Mesenchymal stem cell (in vitro differentiated cells and primary cell): ENCODE results near the gene ANKRD29.

Experiments used
- DNase-seq: peaks from one replicate; pipeline ENCODE4 v3.0.0-alpha.2; 2013
- H2AFZ ChIP-seq: one replicate; pipeline ENCODE4 v1.6.1; 2013; ENCODE audit warnings: low read depth, mild to moderate bottlenecking, control low read depth, inconsistent platforms, low read length, moderate library complexity
- H2AK5ac ChIP-seq: 2 replicates; pipeline ENCODE4 v1.6.1; 2013; ENCODE audit warnings: low read length, moderate library complexity, mild to moderate bottlenecking, inconsistent platforms; ENCODE audit not compliant: severe bottlenecking
- H2BK120ac ChIP-seq: one replicate; pipeline ENCODE4 v1.6.1; 2013; ENCODE audit warnings: low read depth, mild to moderate bottlenecking, inconsistent platforms, low read length, moderate library complexity
- H2BK12ac ChIP-seq, 2 experiments: one replicate each; pipeline ENCODE4 v1.6.1; 2013; ENCODE audit warnings: inconsistent platforms in 2 of 2, low read length in 2 of 2, mild to moderate bottlenecking in 2 of 2, moderate library complexity in 2 of 2, control low read depth in 1 of 2
- H2BK15ac ChIP-seq: one replicate; pipeline ENCODE4 v1.6.1; 2013; ENCODE audit warnings: mild to moderate bottlenecking, low read depth, inconsistent platforms; ENCODE audit not compliant: poor library complexity, severe bottlenecking
- H2BK5ac ChIP-seq: 2 replicates; pipeline ENCODE4 v1.6.1; 2013; ENCODE audit warnings: low read depth, mild to moderate bottlenecking, low read length, control low read depth, inconsistent platforms; ENCODE audit not compliant: poor library complexity, severe bottlenecking
- H3K14ac ChIP-seq, 2 experiments: one replicate each; pipeline ENCODE4 v1.6.1; 2013; ENCODE audit warnings: inconsistent platforms in 2 of 2, low read length in 2 of 2, control low read depth in 1 of 2, mild to moderate bottlenecking in 1 of 2, moderate library complexity in 1 of 2
- H3K18ac ChIP-seq, 2 experiments: one replicate each; pipeline ENCODE4 v1.6.1; 2013; ENCODE audit warnings: inconsistent platforms in 2 of 2, low read length in 2 of 2, control low read depth in 1 of 2, low read depth in 1 of 2, mild to moderate bottlenecking in 1 of 2
- H3K23ac ChIP-seq, 2 experiments: one replicate each; pipeline ENCODE4 v1.6.1; 2013; ENCODE audit warnings: inconsistent platforms in 2 of 2, low read length in 2 of 2, mild to moderate bottlenecking in 2 of 2, moderate library complexity in 2 of 2, control low read depth in 1 of 2
- H3K27ac ChIP-seq: 2 replicates; pipeline ENCODE4 v1.5.1; 2013; ENCODE audit warnings: mild to moderate bottlenecking, moderate library complexity, low read length, control low read depth, inconsistent platforms; ENCODE audit not compliant: poor library complexity, severe bottlenecking
- H3K27me3 ChIP-seq, 2 experiments: 2 replicates each; pipeline versions ENCODE4 v1.6.1 to v1.7.0; 2013; ENCODE audit warnings: low read length in 2 of 2, mild to moderate bottlenecking in 2 of 2, moderate library complexity in 2 of 2, control low read depth in 1 of 2, inconsistent platforms in 1 of 2; ENCODE audit not compliant: control insufficient read depth in 1 of 2, insufficient read depth in 1 of 2
- H3K36me3 ChIP-seq, 2 experiments: 2 replicates each; pipeline versions ENCODE4 v1.6.1 to v1.7.0; 2013; ENCODE audit warnings: low read length in 2 of 2, control low read depth in 1 of 2, inconsistent platforms in 1 of 2, low read depth in 1 of 2, mild to moderate bottlenecking in 1 of 2; ENCODE audit not compliant: insufficient read depth in 2 of 2, control insufficient read depth in 1 of 2
- H3K4ac ChIP-seq, 2 experiments: one replicate each; pipeline ENCODE4 v1.6.1; 2013; ENCODE audit warnings: inconsistent platforms in 2 of 2, low read length in 2 of 2, mild to moderate bottlenecking in 2 of 2, moderate library complexity in 2 of 2, control low read depth in 1 of 2, low read depth in 1 of 2
- H3K4me1 ChIP-seq: 2 replicates; pipeline ENCODE4 v1.6.1; 2013; ENCODE audit warnings: low read depth, low read length, control low read depth; ENCODE audit not compliant: control insufficient read depth, insufficient read depth
- H3K4me2 ChIP-seq: 2 replicates; pipeline ENCODE4 v1.6.1; 2013; ENCODE audit warnings: low read length, mild to moderate bottlenecking, inconsistent platforms; ENCODE audit not compliant: poor library complexity, severe bottlenecking
- H3K4me3 ChIP-seq, 2 experiments: 2 replicates each; pipeline versions ENCODE4 v1.5.1 to v1.7.0; 2013; ENCODE audit warnings: low read length in 2 of 2, mild to moderate bottlenecking in 2 of 2, control low read depth in 1 of 2, low read depth in 1 of 2; ENCODE audit not compliant: insufficient read depth in 1 of 2
- H3K79me1 ChIP-seq: replicated peaks from 2 replicates; pipeline ENCODE4 v1.6.1; 2013; ENCODE audit warnings: mild to moderate bottlenecking, control low read depth, low read length, inconsistent platforms; ENCODE audit not compliant: poor library complexity, severe bottlenecking
- H3K9ac ChIP-seq: 2 replicates; pipeline ENCODE4 v1.7.0; 2013; ENCODE audit warnings: mild to moderate bottlenecking, low read length, moderate library complexity
- H3K9me3 ChIP-seq: 2 replicates; pipeline ENCODE4 v1.7.0; 2013; ENCODE audit warnings: mild to moderate bottlenecking, low read length; ENCODE audit not compliant: control insufficient read depth
- H4K8ac ChIP-seq: one replicate; pipeline ENCODE4 v1.6.1; 2013; ENCODE audit warnings: inconsistent platforms, mild to moderate bottlenecking, low read length, moderate library complexity
- H4K91ac ChIP-seq: one replicate; pipeline ENCODE4 v1.6.1; 2013; ENCODE audit warnings: mild to moderate bottlenecking, low read length, inconsistent platforms
- WGBS: methylation state at CpG from one replicate; pipeline ENCODE4 v1.1.7; 2013; ENCODE audit warnings: mixed read lengths; 5-methylcytosine and 5-hydroxymethylcytosine counted together

The ANKRD29 gene

DNA sequence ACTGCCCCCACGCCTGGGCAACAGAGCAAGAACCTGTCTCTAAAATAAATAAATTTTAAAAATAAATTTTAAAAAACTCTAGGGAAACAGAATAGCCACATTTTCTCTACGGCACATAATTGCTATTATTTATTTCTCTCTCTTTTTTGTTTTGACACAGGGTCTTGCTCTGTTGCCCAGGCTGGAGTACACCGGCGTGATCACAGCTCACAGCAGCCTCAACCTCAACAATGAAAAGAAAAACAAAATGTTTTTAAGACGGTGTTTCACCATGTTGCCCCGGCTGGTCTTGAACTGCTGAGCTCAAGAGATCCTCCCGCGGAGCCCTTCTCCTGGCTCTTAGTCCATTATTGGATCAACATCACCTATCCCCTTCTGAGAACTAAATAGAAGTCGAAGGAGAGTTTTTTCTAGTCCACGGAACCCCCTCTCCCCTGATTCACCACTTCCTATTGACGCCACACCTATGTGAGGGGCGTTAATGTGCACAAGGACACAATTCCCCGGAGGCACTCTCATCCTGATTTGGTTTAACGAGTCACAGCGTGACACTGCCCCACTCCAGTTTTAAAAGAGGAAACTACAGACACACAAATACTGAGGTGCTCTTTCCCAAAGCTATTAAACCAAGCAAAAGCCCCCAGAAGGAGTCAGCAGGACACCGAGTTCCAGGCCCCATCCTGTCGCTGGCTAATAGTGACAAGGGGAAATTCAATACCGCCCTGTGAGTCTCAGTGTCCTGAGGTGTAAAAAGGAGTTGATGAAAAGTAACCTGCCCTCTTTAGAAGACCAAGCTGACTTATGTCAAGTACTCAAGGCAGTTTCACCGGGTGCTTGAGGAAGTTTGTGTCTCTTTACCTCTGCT is 77.5 kb downstream of the ANKRD29 start:
- H2BK5ac ChIP-seq, result peak overlapping the region; percentile 19
- H3K27ac ChIP-seq, result peak overlapping the region; percentile 70
- peak; percentile 74 for DNase-seq
- peaks cover 20% of the 10 kb centered on the region for H3K4me1 ChIP-seq
- no peak overlapping the region for H3K23ac ChIP-seq
- 26% methylated on average over 16 of the region's 19 CpGs for WGBS
- no peaks in the 10 kb centered on the region for H3K27me3 ChIP-seq
- no peak overlapping the region for H2BK15ac ChIP-seq
- H4K91ac ChIP-seq, result no peak overlapping the region
- H3K4me2 ChIP-seq, result peak overlapping the region; percentile 86
- peak overlapping the region; percentile 43 to 86 for H3K4me3 ChIP-seq
- peaks cover 6% of the 10 kb centered on the region for H3K79me1 ChIP-seq
- no peaks in the 10 kb centered on the region for H3K9me3 ChIP-seq
- peak overlapping the region; percentile 24 to 28 for H3K18ac ChIP-seq
- no peak overlapping the region for H2AK5ac ChIP-seq
- no peak overlapping the region for H2BK12ac ChIP-seq
- H2AFZ ChIP-seq, result no peak overlapping the region
- H3K14ac ChIP-seq, result no peak overlapping the region
- H3K9ac ChIP-seq, result peak overlapping the region; percentile 95
- no peak overlapping the region for H2BK120ac ChIP-seq
- peak overlapping the region in 1 of 2 experiments; percentile 93 for H3K4ac ChIP-seq
- H3K36me3 ChIP-seq, result peaks cover 4 to 40% of the 10 kb centered on the region in 2 experiments
- no peak overlapping the region for H4K8ac ChIP-seq

DNA sequence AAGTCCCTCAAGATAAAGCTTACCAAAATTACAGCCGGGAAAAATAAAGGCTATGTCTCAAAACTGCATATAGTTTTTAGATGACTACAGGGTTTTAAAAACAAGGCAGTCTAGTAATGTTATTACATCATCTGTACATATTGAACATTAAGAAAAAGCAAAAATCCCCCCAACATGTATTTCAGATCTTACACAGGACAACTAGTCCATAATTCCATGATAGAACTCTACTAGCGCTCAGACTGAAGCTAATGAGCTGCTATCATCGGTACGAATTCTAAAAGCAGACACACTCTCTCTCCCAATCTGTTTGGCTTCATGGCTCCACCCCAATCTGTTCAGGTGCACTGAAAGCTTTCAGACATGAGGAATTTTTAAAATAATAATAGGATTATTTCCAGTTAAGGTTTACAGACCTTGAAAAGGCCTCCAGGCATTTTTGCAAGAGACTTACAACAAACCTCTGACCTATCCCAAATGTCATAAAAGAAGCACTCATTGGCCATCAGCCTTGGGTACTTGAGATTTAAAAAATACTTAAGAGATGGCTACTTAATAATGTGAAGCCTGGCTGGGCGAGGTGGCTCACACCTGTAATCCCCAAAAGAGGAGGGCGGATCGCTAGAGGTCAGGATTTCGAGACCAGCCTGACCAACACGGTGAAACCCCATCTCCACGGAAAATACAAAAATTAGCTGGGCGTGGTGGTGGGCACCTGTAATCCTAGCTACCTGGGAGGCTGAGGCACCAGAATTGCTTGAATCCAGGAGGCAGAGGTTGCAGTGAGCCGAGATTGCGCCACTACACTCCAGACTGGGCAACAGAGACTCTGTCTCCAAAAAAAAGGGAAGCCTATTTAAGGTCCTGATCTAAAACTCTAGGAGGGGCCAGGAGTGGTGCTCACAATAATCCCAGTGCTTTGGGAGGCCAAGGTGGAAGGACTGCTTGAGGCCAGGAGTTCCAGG is 78.4 kb downstream of the ANKRD29 start:
- Histone ChIP-seq H2BK15ac (no peak overlapping the region), H3K4me1 (peaks cover 19% of the 10 kb centered on the region), H3K4ac (no peak overlapping the region), H2BK5ac (no peak overlapping the region), H2AFZ (no peak overlapping the region), H4K91ac (no peak overlapping the region), H4K8ac (no peak overlapping the region), H3K79me1 (peaks cover 6% of the 10 kb centered on the region), H3K27ac (no peak overlapping the region), H3K9ac (peak overlapping the region; percentile 95), H2AK5ac (no peak overlapping the region), H3K18ac (peak overlapping the region in 1 of 2 experiments; percentile 28), H3K36me3 (peaks cover 4 to 47% of the 10 kb centered on the region in 2 experiments), H3K14ac (no peak overlapping the region), H3K23ac (no peak overlapping the region), H2BK12ac (peak overlapping the region in 1 of 2 experiments; percentile 24), H3K27me3 (no peaks in the 10 kb centered on the region), H3K4me2 (peak overlapping the region; percentile 86), H2BK120ac (no peak overlapping the region), H3K4me3 (peak overlapping the region in 1 of 2 experiments; percentile 86), H3K9me3 (no peaks in the 10 kb centered on the region)
- no peak for DNase-seq
- 96% methylated on average over 12 of the region's 13 CpGs for WGBS

DNA sequence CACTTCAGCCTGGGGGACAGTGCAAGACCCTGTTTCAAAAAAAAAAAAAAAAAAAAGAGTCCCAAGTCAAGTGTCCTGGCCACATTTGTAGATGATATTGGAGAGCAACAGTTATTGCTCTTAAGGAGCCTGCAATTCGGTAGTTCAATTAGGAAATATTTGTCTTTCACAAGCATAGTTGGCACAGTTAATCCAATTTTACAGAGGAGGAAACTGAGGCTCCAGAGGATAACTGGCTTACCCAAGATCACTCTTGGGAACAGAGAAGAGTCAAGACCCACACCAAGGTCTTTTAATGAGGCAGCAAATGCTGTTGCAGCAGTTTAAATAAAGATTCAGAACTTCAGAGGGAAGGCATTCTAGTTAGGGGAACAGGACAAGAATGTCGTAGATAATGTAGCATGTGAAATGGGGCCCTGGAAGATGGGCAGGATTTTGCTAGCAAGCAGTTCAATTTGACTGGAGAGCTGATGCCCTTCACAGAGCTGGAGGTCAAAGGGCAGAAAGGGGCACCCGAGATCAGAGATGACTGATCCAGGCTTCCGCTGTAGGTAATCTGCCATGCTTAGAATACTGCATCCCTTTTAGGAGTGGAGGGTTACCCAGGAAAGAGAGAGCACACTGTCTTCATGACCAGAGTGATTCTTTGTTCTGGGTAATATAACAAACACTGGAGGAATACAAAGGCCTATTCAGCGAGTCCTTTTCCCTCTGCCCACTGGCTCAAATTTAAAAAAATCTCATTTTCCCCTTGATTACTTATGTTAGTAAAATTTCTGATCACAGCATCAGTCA is 79.4 kb downstream of the ANKRD29 start:
- no peak overlapping the region for H3K4ac ChIP-seq
- peak overlapping the region in 1 of 2 experiments; percentile 46 for H3K18ac ChIP-seq
- H2BK5ac ChIP-seq, result no peak overlapping the region
- H3K9ac ChIP-seq, result peak overlapping the region; percentile 95
- H2AK5ac ChIP-seq, result peak overlapping the region; percentile 44
- no peak overlapping the region for H2BK120ac ChIP-seq
- H2BK15ac ChIP-seq, result no peak overlapping the region
- H3K14ac ChIP-seq, result no peak overlapping the region
- no peak overlapping the region for H4K91ac ChIP-seq
- H3K9me3 ChIP-seq, result no peaks in the 10 kb centered on the region
- H2AFZ ChIP-seq, result no peak overlapping the region
- peaks cover 6% of the 10 kb centered on the region for H3K79me1 ChIP-seq
- H3K36me3 ChIP-seq, result peaks cover 5 to 55% of the 10 kb centered on the region in 2 experiments
- peaks cover 19% of the 10 kb centered on the region for H3K4me1 ChIP-seq
- 98% methylated on average over 4 of the region's 5 CpGs for WGBS
- H4K8ac ChIP-seq, result no peak overlapping the region
- H3K4me3 ChIP-seq, result peak overlapping the region in 1 of 2 experiments; percentile 86
- no peaks in the 10 kb centered on the region for H3K27me3 ChIP-seq
- DNase-seq, result no peak
- no peak overlapping the region for H3K27ac ChIP-seq
- no peak overlapping the region for H2BK12ac ChIP-seq
- no peak overlapping the region for H3K4me2 ChIP-seq
- no peak overlapping the region for H3K23ac ChIP-seq
